ENCODE data around the gene EFCAB6. TPM values are rescaled to one million over a fixed set of nuclear protein-coding genes. Genes with fewer than 3 reads are reported as not detected.

EFCAB6 gene
- total RNA-seq, 1 experiment from 2014 or later, result 0.52 TPM

- Histone ChIP-seq H2AFZ (ENCODE audit: low read depth, low read length, poor library complexity, severe bottlenecking) (no peak overlapping the region), H3K9ac (ENCODE audit: low read length) (no peak overlapping the region), H3K36me3 (ENCODE audit: control insufficient read depth in 1 of 2, insufficient read depth in 2 of 2, low read length in 2 of 2) (no peaks in the 10 kb centered on the region), H3K4me3 (replicated peaks in 1 of 2; ENCODE audit: low read depth in 1 of 2, low read length in 2 of 2) (no peak overlapping the region), H3K9me3 (ENCODE audit: control insufficient read depth in 1 of 2, insufficient read depth in 1 of 2, low read depth in 1 of 2, low read length in 2 of 2) (no peaks in the 10 kb centered on the region; a peak in 1 of 4 replicates), H4K20me1 (ENCODE audit: insufficient read depth) (no peaks in the 10 kb centered on the region), H3K4me2 (ENCODE audit: low read length) (no peak overlapping the region), H3K27ac (ENCODE audit: low read depth, low read length) (no peak overlapping the region), H3K4me1 (ENCODE audit: control insufficient read depth in 1 of 2, insufficient read depth in 2 of 2, low read length in 2 of 2) (no peaks in the 10 kb centered on the region), H3K79me2 (ENCODE audit: insufficient read depth, low read length) (no peaks in the 10 kb centered on the region), H3K9me2 (ENCODE audit: insufficient read depth) (no peaks in the 10 kb centered on the region), H3K27me3 (ENCODE audit: insufficient read depth, low read length) (no peaks in the 10 kb centered on the region)
- POLR2A ChIA-PET, result no interaction called here
- no TSS peak for BruUV-seq (replicated peaks)
- ATAC-seq, result no peak
- DNase-seq (ENCODE audit: low read depth, low spot score), result no peak
- intact Hi-C loops (cut with micrococcal nuclease), result no loop called here
- RAD21 ChIA-PET (ENCODE audit: low non-redundant PET in 1 of 2, low total read pairs in 2 of 2, uncharacterized antibody in 2 of 2, unreplicated experiment in 2 of 2), result no interaction called here
- CTCF ChIA-PET, result no interaction called here
- no peak for TF ChIP-seq SIN3A (IDR thresholded peaks at IDR 0.05; ENCODE audit: low read depth)
- TF ChIP-seq, protein P1, sequence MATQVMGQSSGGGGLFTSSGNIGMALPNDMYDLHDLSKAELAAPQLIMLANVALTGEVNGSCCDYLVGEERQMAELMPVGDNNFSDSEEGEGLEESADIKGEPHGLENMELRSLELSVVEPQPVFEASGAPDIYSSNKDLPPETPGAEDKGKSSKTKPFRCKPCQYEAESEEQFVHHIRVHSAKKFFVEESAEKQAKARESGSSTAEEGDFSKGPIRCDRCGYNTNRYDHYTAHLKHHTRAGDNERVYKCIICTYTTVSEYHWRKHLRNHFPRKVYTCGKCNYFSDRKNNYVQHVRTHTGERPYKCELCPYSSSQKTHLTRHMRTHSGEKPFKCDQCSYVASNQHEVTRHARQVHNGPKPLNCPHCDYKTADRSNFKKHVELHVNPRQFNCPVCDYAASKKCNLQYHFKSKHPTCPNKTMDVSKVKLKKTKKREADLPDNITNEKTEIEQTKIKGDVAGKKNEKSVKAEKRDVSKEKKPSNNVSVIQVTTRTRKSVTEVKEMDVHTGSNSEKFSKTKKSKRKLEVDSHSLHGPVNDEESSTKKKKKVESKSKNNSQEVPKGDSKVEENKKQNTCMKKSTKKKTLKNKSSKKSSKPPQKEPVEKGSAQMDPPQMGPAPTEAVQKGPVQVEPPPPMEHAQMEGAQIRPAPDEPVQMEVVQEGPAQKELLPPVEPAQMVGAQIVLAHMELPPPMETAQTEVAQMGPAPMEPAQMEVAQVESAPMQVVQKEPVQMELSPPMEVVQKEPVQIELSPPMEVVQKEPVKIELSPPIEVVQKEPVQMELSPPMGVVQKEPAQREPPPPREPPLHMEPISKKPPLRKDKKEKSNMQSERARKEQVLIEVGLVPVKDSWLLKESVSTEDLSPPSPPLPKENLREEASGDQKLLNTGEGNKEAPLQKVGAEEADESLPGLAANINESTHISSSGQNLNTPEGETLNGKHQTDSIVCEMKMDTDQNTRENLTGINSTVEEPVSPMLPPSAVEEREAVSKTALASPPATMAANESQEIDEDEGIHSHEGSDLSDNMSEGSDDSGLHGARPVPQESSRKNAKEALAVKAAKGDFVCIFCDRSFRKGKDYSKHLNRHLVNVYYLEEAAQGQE (IDR thresholded peaks at IDR 0.05; ENCODE audit: low read depth), result no peak
- TF ChIP-seq RAD21 (IDR thresholded peaks at IDR 0.05; ENCODE audit: low read depth), result no peak
- no peak for TF ChIP-seq EZH2phosphoT487 (IDR thresholded peaks at IDR 0.05; ENCODE audit: borderline replicate concordance)
- TF ChIP-seq ZFX (IDR thresholded peaks at IDR 0.05), result no peak
- TF ChIP-seq JUND (IDR thresholded peaks at IDR 0.05), result no peak
- no peak for TF ChIP-seq EZH2 (IDR thresholded peaks at IDR 0.05)
- TF ChIP-seq YY1 (IDR thresholded peaks at IDR 0.05; ENCODE audit: extremely low read depth, insufficient replicate concordance, low read depth, low read length), result no peak
- no peak for TF ChIP-seq MAX (IDR thresholded peaks at IDR 0.05)
- no peak for TF ChIP-seq SP1 (IDR thresholded peaks at IDR 0.05; ENCODE audit: low read depth)
- TF ChIP-seq CBX3 (IDR thresholded peaks at IDR 0.05; ENCODE audit: low read depth), result no peak
- TF ChIP-seq ELF1 (IDR thresholded peaks at IDR 0.05; ENCODE audit: borderline replicate concordance, low read depth), result no peak
- TF ChIP-seq, protein P2, sequence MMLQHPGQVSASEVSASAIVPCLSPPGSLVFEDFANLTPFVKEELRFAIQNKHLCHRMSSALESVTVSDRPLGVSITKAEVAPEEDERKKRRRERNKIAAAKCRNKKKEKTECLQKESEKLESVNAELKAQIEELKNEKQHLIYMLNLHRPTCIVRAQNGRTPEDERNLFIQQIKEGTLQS (IDR thresholded peaks at IDR 0.05), result no peak
- no peak for TF ChIP-seq CEBPB (IDR thresholded peaks at IDR 0.05; ENCODE audit: low read depth)
- TF ChIP-seq TCF7L2 (IDR thresholded peaks at IDR 0.05; ENCODE audit: borderline replicate concordance, extremely low read depth, insufficient read depth, insufficient read length), result no peak
- TF ChIP-seq FOSL1 (IDR thresholded peaks at IDR 0.05; ENCODE audit: low read depth), result no peak
Observed at GRCh38 chr22:43504666-43505261, 307.3 kb downstream of the EFCAB6 start.
